GM12878 (cell line): Measurements from ENCODE around the gene BRD1. TPM values are rescaled to one million over a fixed set of nuclear protein-coding genes. Genes with fewer than 3 reads are reported as not detected.

Experiments used
- ATAC-seq: fragments of 200-7000 bp; cut with Tn5 transposase; 3 replicates; pipeline ENCODE4 v1.9.1; 2020; ENCODE audit warnings: mild to moderate bottlenecking, moderate library complexity
- BruUV-seq: library from RNA; stranded (reverse); fragments of 400-500 nt; replicated peaks from 2 replicates; lab custom pipeline; 2021; lab: Mats Ljungman, UMichigan
- CTCF ChIA-PET: fragments of 300-600 bp; sonication (Branson Sonifier 250); formaldehyde crosslinking; extraction: SDS; loops from one replicate; lab custom pipeline; 2021; ENCODE audit warnings: inconsistent platforms; lab: Yijun Ruan, JAX
- POLR2A ChIA-PET: fragments of 350-600 bp; formaldehyde crosslinking; extraction: SDS; loops from one replicate; lab custom pipeline; 2021; ENCODE audit warnings: inconsistent platforms; lab: Charles Lee
- RAD21 ChIA-PET: fragments of 300-600 bp; sonication (Branson Sonifier 250); formaldehyde crosslinking; loops from one replicate; lab custom pipeline; 2023; ENCODE audit warnings: antibody characterized with exemption; ENCODE audit not compliant: unreplicated experiment; lab: Charles Lee
- SMC1A ChIA-PET: fragments of 300-600 bp; sonication (Branson Sonifier 250); formaldehyde crosslinking; loops from one replicate; lab custom pipeline; 2023; ENCODE audit not compliant: unreplicated experiment, uncharacterized antibody; lab: Charles Lee
- DNase-seq: peaks from one replicate; pipeline ENCODE4 v3.0.0-alpha.2; 2011; ENCODE audit warnings: low read depth, low spot score
- FAIRE-seq: peaks from 3 replicates; lab custom pipeline; 2011; peaks lifted over from hg19 to GRCh38; lab: Jason Lieb, UNC
- H2AFZ ChIP-seq: 2 replicates; pipeline ENCODE4 v1.6.0; 2011; ENCODE audit warnings: low read depth, low read length, control low read depth; ENCODE audit not compliant: control insufficient read depth
- H3K27ac ChIP-seq: 2 replicates; pipeline ENCODE4 v1.5.1; 2011; ENCODE audit warnings: control low read depth; ENCODE audit not compliant: control insufficient read depth, insufficient read depth
- H3K27me3 ChIP-seq, 2 experiments: replicated peaks in 1 of 2; 2 replicates each; pipeline versions ENCODE4 v1.6.0 to v1.6.1; 2011; ENCODE audit warnings: low read length in 1 of 2; ENCODE audit not compliant: control insufficient read depth in 2 of 2, insufficient read depth in 2 of 2
- H3K36me3 ChIP-seq, 2 experiments: 2 replicates each; pipeline ENCODE4 v1.5.1; 2011; ENCODE audit warnings: low read length in 1 of 2; ENCODE audit not compliant: control insufficient read depth in 2 of 2, insufficient read depth in 2 of 2
- H3K4me1 ChIP-seq: 2 replicates; pipeline ENCODE4 v1.6.1; 2011; ENCODE audit warnings: mild to moderate bottlenecking, low read length, moderate library complexity, mixed read lengths; ENCODE audit not compliant: control insufficient read depth, insufficient read depth
- H3K4me2 ChIP-seq: 2 replicates; pipeline ENCODE4 v1.6.0; 2011; ENCODE audit warnings: control low read depth; ENCODE audit not compliant: control insufficient read depth, insufficient read depth
- H3K4me3 ChIP-seq: fragments of 200-600 bp; sonication (generic); 2 replicates; pipeline ENCODE4 v1.5.1; 2016
- H3K79me2 ChIP-seq: 2 replicates; pipeline ENCODE4 v1.6.0; 2011; ENCODE audit warnings: low read length; ENCODE audit not compliant: control insufficient read depth, insufficient read depth
- H3K9ac ChIP-seq: 2 replicates; pipeline ENCODE4 v1.8.0; 2011; ENCODE audit warnings: low read length, control low read depth, mixed read lengths; ENCODE audit not compliant: control insufficient read depth, insufficient read depth
- H3K9me3 ChIP-seq: replicated peaks from 3 replicates; pipeline ENCODE4 v1.5.1; 2011; ENCODE audit warnings: mild to moderate bottlenecking, low read length; ENCODE audit not compliant: control insufficient read depth, insufficient read depth
- H4K20me1 ChIP-seq: 2 replicates; pipeline ENCODE4 v1.6.0; 2011; ENCODE audit not compliant: control insufficient read depth, insufficient read depth
- ASH2L ChIP-seq: fragments of 300-600, 200-600 bp; sonication (generic); IDR thresholded peaks from 2 replicates; pipeline ENCODE4 v1.6.1; 2017; ENCODE audit warnings: low read depth, mild to moderate bottlenecking, borderline replicate concordance
- ETV6 ChIP-seq, 2 experiments: fragments of 450-650 bp in 1 of 2; IDR thresholded peaks in 1 of 2; conservative IDR thresholded peaks in 1 of 2; 2 replicates each; pipeline ENCODE4 v1.6.1; 2014; ENCODE audit warnings: antibody characterized with exemption in 1 of 2, borderline replicate concordance in 1 of 2, low read depth in 1 of 2, mild to moderate bottlenecking in 1 of 2, moderate library complexity in 1 of 2
- NFYA ChIP-seq: IDR thresholded peaks from 2 replicates; pipeline ENCODE4 v1.6.1; 2011; ENCODE audit warnings: low read depth, mild to moderate bottlenecking, low read length, improper control_type of control experiment, borderline replicate concordance
- NKRF ChIP-seq: fragments of 450-650 bp; conservative IDR thresholded peaks from 2 replicates; pipeline ENCODE4 v1.6.1; 2017; ENCODE audit warnings: mild to moderate bottlenecking, moderate library complexity
- NR2C2 ChIP-seq: IDR thresholded peaks from 2 replicates; pipeline ENCODE4 v1.6.1; 2011; ENCODE audit warnings: borderline replicate concordance, low read depth; ENCODE audit not compliant: control insufficient read depth, insufficient read length
- RAD21 ChIP-seq: IDR thresholded peaks from 2 replicates; pipeline ENCODE4 v1.6.1; 2011; ENCODE audit warnings: mild to moderate bottlenecking, low read depth, low read length, moderate library complexity; ENCODE audit not compliant: insufficient read depth
- RB1 ChIP-seq: fragments of 450-650 bp; formaldehyde crosslinking; IDR thresholded peaks from 2 replicates; pipeline ENCODE4 v1.6.1; 2017; ENCODE audit warnings: mild to moderate bottlenecking, borderline replicate concordance
- SUZ12 ChIP-seq: fragments of 200-600 bp; sonication (generic); IDR thresholded peaks from one replicate; pipeline ENCODE4 v1.6.1; 2018; ENCODE audit warnings: antibody characterized with exemption, mild to moderate bottlenecking; ENCODE audit not compliant: unreplicated experiment
- TCF12 ChIP-seq: IDR thresholded peaks from 2 replicates; pipeline ENCODE4 v1.6.1; 2011; ENCODE audit warnings: low read depth, mild to moderate bottlenecking, low read length
- ZBED1 ChIP-seq: IDR thresholded peaks from 2 replicates; pipeline ENCODE4 v1.6.1; 2016; ENCODE audit warnings: borderline replicate concordance
- ZNF622 ChIP-seq: fragments of 450-650 bp; IDR thresholded peaks from 2 replicates; pipeline ENCODE4 v1.6.1; 2017; ENCODE audit warnings: mild to moderate bottlenecking, inconsistent platforms
- ZZZ3 ChIP-seq: IDR thresholded peaks from 2 replicates; pipeline ENCODE4 v1.6.1; 2011; ENCODE audit warnings: low read depth; ENCODE audit not compliant: control insufficient read depth, insufficient read length
- WGBS: methylation state at CpG from one replicate; pipeline ENCODE4 v1.1.6; 2016; ENCODE audit warnings: low lambda C conversion rate; ENCODE audit not compliant: insufficient replicate concordance, insufficient coverage; ENCODE audit errors: missing lambda C conversion rate; 5-methylcytosine and 5-hydroxymethylcytosine counted together
- in situ Hi-C: fragments of 300-500 bp; cut with MboI; formaldehyde crosslinking; loops from 9 replicates; pipeline ENCODE4 v1.14.3; 2018; ENCODE audit warnings: mixed read lengths
- intact Hi-C: fragments of 100-400 bp; cut with micrococcal nuclease; formaldehyde crosslinking; loops from one replicate; pipeline ENCODE4 v1.14.2; 2022; ENCODE audit not compliant: unreplicated experiment
- polyA plus RNA-seq, 11 experiments: library from polyadenylated mRNA; depleted of rRNA in 4 of 11; unstranded in 6 of 11; stranded (reverse) in 5 of 11; fragments of >200 nt; fragmentation: Nextera tagmentation in 4 of 11; fragmentation: Illumina TruSeq in 1 of 11; extraction: Ambion mirVana in 4 of 11; extraction: Trizol in 1 of 11; gene quantifications; 1 replicate in 1 of 11; 2 replicates in 10 of 11; pipeline versions ENCODE4 v1.2.1 to v1.2.3, GENCODE V29; 2011 to 2016; ENCODE audit warnings: inconsistent platforms in 2 of 11, missing spikeins in 2 of 11, low read depth in 1 of 11
- total RNA-seq, 4 experiments: library from RNA; depleted of rRNA in 3 of 4; stranded (reverse); fragments of >200 nt in 3 of 4; fragmentation: Illumina TruSeq in 1 of 4; extraction: Trizol in 1 of 4; gene quantifications; 2 replicates each; pipeline versions ENCODE4 v1.2.1 to v1.2.3, GENCODE V29; 2013 to 2021
- TF ChIP-seq, protein P1 (sequence below): fragments of 450-650 bp; IDR thresholded peaks from 2 replicates; pipeline ENCODE4 v1.6.1; 2017; ENCODE audit warnings: mild to moderate bottlenecking, low read depth, inconsistent platforms; ENCODE audit not compliant: poor library complexity, severe bottlenecking
- TF ChIP-seq, protein P2 (sequence below): fragments of 450-650 bp; IDR thresholded peaks from 2 replicates; pipeline ENCODE4 v1.6.1; 2017; ENCODE audit warnings: low read depth, mild to moderate bottlenecking, moderate library complexity
- TF ChIP-seq, protein P3 (sequence below): fragments of 150-350 bp; IDR thresholded peaks from 2 replicates; pipeline ENCODE4 v1.6.1; 2014; ENCODE audit warnings: mild to moderate bottlenecking, low read depth, low read length

The BRD1 gene
- total and polyA plus RNA-seq, 10 of the 15 experiments (the other 5 are each of a cell fraction or from before 2014, with no cell fraction given): 0.90 to 26.4 (median 7.1) TPM

GRCh38 chr22:49872347-49872746 is 44.7 kb upstream of the BRD1 start:
- Histone ChIP-seq H3K4me2 (no peak overlapping the region), H3K4me3 (no peak overlapping the region), H3K27ac (no peak overlapping the region), H3K79me2 (peaks cover 48% of the 10 kb centered on the region), H3K9ac (no peak overlapping the region), H2AFZ (no peak overlapping the region), H3K27me3 (no peaks in the 10 kb centered on the region), H3K9me3 (peaks cover 18% of the 10 kb centered on the region; the same call in 2 of the 3 replicates), H3K36me3 (peaks cover 0 to 5% of the 10 kb centered on the region in 2 experiments; a peak in 2 of 4 replicates), H3K4me1 (no peaks in the 10 kb centered on the region), H4K20me1 (no peaks in the 10 kb centered on the region)
- intact Hi-C loops: no loop called here
- DNase-seq (no peak), FAIRE-seq (no peak), ATAC-seq (no peak)
- ChIA-PET RAD21 (no interaction called here), SMC1A (interaction anchor here (0.6 kb wide), 1 partner anchor 9 kb away, joined by 4 read pairs; no protein-coding TSS in a partner anchor), POLR2A (interaction anchor here (1.3 kb wide), 1 partner anchor 8 kb away, joined by 3 read pairs; no protein-coding TSS in a partner anchor), CTCF (interaction anchor here (1.0 kb wide), 1 partner anchor 18 kb away, joined by 5 read pairs; no protein-coding TSS in a partner anchor)
- in situ Hi-C loops: no loop called here
- 97% methylated on average over 7 of the region's 7 CpGs for WGBS
- BruUV-seq: no TSS peak
- TF ChIP-seq ZNF622 (no peak), TCF12 (no peak), ZZZ3 (no peak), NKRF (no peak), RB1 (no peak), ASH2L (no peak), RAD21 (no peak), ETV6 (conservative IDR thresholded peaks at IDR 0.05 in 1 of 2, IDR thresholded peaks at IDR 0.05 in 1 of 2; ENCODE audit: borderline replicate concordance in 1 of 2, low read depth in 1 of 2) (no peak), SUZ12 (no peak), NFYA (no peak), ZBED1 (no peak), NR2C2 (no peak)
- TF ChIP-seq, protein P1, sequence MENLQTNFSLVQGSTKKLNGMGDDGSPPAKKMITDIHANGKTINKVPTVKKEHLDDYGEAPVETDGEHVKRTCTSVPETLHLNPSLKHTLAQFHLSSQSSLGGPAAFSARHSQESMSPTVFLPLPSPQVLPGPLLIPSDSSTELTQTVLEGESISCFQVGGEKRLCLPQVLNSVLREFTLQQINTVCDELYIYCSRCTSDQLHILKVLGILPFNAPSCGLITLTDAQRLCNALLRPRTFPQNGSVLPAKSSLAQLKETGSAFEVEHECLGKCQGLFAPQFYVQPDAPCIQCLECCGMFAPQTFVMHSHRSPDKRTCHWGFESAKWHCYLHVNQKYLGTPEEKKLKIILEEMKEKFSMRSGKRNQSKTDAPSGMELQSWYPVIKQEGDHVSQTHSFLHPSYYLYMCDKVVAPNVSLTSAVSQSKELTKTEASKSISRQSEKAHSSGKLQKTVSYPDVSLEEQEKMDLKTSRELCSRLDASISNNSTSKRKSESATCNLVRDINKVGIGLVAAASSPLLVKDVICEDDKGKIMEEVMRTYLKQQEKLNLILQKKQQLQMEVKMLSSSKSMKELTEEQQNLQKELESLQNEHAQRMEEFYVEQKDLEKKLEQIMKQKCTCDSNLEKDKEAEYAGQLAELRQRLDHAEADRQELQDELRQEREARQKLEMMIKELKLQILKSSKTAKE: no peak
- TF ChIP-seq, protein P2, sequence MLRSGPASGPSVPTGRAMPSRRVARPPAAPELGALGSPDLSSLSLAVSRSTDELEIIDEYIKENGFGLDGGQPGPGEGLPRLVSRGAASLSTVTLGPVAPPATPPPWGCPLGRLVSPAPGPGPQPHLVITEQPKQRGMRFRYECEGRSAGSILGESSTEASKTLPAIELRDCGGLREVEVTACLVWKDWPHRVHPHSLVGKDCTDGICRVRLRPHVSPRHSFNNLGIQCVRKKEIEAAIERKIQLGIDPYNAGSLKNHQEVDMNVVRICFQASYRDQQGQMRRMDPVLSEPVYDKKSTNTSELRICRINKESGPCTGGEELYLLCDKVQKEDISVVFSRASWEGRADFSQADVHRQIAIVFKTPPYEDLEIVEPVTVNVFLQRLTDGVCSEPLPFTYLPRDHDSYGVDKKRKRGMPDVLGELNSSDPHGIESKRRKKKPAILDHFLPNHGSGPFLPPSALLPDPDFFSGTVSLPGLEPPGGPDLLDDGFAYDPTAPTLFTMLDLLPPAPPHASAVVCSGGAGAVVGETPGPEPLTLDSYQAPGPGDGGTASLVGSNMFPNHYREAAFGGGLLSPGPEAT: no peak
- TF ChIP-seq, protein P3, sequence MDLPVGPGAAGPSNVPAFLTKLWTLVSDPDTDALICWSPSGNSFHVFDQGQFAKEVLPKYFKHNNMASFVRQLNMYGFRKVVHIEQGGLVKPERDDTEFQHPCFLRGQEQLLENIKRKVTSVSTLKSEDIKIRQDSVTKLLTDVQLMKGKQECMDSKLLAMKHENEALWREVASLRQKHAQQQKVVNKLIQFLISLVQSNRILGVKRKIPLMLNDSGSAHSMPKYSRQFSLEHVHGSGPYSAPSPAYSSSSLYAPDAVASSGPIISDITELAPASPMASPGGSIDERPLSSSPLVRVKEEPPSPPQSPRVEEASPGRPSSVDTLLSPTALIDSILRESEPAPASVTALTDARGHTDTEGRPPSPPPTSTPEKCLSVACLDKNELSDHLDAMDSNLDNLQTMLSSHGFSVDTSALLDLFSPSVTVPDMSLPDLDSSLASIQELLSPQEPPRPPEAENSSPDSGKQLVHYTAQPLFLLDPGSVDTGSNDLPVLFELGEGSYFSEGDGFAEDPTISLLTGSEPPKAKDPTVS: no peak
